ENCODE data around the gene PRKG2.

Gene PRKG2

DNA sequence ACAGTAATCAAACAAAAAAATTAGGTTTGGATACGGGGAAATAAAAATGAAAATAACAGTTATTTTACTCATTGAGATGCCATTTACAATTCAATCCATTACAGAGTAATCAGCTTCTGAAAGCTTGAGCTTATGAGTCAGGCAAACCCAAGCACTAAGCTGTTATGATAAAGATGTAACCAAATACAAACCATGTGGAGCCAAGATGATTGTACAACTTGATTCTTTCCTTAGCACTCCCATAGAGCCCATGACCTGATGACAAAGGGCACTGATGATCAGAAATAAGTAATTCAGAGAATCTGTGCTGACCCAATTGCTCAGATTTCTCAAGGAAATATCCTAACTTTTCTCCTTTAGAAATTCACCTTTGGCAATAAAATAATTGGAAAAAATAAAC, 40.5 kb upstream of the PRKG2 start:
- no peak for DNase-seq (ENCODE audit: insufficient read length, low spot score)
- FAIRE-seq, result no peak
- TF ChIP-seq, protein P1, sequence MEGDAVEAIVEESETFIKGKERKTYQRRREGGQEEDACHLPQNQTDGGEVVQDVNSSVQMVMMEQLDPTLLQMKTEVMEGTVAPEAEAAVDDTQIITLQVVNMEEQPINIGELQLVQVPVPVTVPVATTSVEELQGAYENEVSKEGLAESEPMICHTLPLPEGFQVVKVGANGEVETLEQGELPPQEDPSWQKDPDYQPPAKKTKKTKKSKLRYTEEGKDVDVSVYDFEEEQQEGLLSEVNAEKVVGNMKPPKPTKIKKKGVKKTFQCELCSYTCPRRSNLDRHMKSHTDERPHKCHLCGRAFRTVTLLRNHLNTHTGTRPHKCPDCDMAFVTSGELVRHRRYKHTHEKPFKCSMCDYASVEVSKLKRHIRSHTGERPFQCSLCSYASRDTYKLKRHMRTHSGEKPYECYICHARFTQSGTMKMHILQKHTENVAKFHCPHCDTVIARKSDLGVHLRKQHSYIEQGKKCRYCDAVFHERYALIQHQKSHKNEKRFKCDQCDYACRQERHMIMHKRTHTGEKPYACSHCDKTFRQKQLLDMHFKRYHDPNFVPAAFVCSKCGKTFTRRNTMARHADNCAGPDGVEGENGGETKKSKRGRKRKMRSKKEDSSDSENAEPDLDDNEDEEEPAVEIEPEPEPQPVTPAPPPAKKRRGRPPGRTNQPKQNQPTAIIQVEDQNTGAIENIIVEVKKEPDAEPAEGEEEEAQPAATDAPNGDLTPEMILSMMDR (IDR thresholded peaks at IDR 0.05; ENCODE audit: insufficient read depth, missing control alignments), result no peak

DNA sequence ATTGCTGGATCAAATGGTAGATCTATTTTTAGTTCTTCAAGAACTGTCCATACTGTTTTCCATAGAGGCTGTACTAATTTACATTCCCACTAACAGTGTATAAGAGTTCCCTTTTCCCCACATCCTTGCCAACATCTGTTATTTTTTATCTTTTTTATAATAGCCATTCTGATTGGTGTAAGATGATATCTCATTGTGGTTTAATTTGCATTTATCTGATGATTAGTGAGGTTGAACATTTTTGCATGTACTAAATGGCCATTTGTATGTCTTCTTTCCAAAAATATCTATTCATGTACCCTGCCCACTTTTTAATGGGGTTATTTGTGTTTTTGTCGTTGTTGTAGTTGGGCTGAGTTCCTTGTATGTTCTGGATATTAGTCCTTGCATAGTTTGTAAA, 35.4 kb upstream of the PRKG2 start:
- FAIRE-seq (no peak), DNase-seq (ENCODE audit: insufficient read length, low spot score) (no peak)
- TF ChIP-seq, protein P1 (IDR thresholded peaks at IDR 0.05; ENCODE audit: insufficient read depth, missing control alignments), result no peak

DNA sequence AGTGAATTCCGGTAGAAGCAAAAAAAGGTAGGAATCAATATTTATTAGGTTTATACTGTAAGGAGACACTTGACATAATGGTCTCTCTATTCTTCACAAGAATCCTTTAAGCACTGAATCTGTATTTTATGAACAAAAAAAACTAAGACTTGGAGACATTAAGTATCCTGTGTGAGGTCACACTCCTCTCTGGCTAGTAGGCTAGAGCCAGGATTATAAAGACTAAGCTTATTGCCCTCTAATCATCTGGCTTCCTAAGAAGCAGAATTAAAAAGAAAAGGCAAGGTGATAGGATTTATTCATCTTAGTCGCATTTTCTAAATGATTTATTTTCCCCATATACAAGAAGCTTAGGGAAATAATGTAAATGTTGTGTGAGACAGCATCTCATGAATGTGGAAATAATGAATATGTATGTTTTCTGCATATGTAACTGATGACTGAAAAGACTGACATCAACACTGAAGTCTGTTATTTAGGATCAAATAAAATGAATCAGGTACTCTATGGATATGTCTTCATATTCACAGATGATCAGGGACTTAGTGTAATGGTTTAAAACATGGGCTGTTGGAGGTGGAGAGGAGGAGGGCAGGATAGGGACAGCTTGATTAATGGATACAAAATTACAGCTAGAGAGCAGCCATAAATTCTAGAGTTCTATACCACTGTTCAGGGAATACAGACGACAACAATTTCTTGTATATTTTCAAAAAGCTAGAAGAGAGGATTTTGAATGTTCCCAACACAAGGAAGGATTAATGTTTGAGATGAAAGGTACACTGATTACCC, 30.4 kb upstream of the PRKG2 start:
- FAIRE-seq, result peak; percentile 99
- TF ChIP-seq, protein P1 (IDR thresholded peaks at IDR 0.05; ENCODE audit: insufficient read depth, missing control alignments), result no peak
- no peak for DNase-seq (ENCODE audit: insufficient read length, low spot score)

DNA sequence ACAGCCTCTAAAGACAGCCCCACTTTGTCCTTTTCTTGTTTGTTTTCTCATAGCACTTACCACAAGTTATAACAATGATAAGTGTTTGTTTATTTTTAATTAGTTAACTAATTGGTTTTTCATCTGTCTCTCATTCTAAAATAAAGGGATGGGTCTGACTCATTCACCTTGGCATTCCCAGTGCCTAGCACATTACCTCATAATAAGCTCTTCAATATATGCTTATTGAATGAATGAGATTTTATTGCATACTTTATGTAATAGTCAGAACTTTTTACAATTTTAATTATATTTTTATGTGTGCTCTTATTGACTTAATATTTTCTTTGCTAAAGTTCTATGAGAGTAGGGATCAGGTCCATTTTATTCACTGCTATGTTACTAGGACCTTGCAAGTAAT, 22.8 kb upstream of the PRKG2 start:
- no peak for FAIRE-seq
- TF ChIP-seq, protein P1 (IDR thresholded peaks at IDR 0.05; ENCODE audit: insufficient read depth, missing control alignments), result no peak
- no peak for DNase-seq (ENCODE audit: insufficient read length, low spot score)

DNA sequence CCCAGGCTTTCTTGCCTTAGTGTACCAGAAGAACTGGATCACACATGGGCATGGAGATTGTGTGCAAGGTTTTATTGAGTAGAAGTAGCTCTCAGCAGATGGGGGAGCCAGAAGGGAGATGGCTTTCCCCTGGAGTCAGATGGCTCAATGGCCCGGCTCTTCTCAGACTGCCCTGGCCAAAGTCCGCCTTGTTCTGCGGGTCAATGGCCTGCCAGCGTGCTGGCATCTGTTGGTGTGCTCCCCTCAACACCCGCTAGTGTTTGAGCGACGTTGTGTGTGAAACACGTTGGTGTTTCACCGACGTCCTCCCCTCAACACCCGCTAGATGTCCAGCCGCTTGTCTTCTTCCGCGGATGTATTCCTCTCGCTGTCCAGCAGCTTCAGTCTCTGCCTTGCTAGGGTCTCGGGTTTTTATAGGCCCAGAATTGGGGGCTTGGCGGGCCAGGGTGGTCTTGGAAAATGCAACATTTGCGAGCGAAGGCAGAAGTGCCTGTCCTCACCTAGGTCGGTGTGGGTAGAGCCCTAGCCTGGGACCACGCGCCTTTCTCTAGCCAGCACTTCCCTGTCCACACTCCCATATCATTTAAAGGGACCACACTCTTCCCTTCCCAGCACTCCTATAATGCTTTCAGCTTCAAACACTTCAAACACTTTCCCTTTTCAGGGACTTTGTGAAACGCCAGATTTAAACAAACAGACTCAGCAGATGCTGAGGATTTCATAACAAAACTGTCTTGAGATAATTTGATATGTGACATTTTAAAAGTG, 21.1 kb upstream of the PRKG2 start:
- DNase-seq (ENCODE audit: insufficient read length, low spot score) (no peak), FAIRE-seq (no peak)
- TF ChIP-seq, protein P1 (IDR thresholded peaks at IDR 0.05; ENCODE audit: insufficient read depth, missing control alignments), result no peak

DNA sequence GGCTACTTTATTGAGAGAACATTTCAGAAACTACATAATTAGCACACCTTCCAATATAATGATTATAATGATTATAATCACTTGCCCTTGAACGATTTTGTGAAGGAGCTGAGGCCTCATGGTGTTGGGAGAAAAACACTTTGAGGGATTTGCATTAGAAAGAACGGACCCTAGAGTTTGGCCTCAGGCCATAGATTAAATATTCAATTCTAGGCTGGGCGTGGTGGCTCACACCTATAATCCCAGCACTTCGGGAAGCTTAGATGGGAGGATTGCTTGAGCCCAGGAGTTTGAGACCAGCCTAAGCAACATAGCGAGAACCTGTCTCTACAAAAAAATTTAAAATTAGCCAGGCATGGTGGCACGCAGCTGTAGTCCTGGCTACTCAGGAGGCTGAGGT, 12.9 kb upstream of the PRKG2 start:
- FAIRE-seq, result no peak
- TF ChIP-seq, protein P1 (IDR thresholded peaks at IDR 0.05; ENCODE audit: insufficient read depth, missing control alignments), result no peak
- DNase-seq (ENCODE audit: insufficient read length, low spot score), result no peak

DNA sequence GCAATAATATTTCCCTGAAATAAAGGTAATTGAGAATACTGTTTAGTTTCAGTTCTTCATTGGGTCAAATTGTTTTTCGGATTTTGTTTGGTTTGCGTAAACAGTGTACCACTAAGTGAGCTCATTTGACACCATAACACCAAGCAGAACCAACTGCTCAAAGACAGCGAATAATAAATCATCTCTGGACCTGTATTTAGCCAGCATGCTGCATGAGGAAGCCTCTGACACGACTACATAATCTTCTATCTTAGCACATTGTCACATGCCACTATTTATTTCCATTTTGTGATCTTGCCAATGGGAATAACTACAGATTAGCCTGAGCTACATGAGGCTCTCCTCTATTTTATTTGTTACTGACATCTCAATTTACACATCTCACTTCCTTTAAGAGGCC, 12.1 kb upstream of the PRKG2 start:
- TF ChIP-seq, protein P1 (IDR thresholded peaks at IDR 0.05; ENCODE audit: insufficient read depth, missing control alignments), result no peak
- FAIRE-seq, result no peak
- no peak for DNase-seq (ENCODE audit: insufficient read length, low spot score)

All from D721Med (cell line).